Right lobe of liver (tissue), 4 donors: ENCODE results near the gene NPHP1.
"Not testable (repeated sequence)": the region's sequence is repeated elsewhere in the genome, so short reads cannot be mapped to it uniquely, and the experiment has no call there.

Source experiments
- CTCF ChIP-seq, 4 donors: fragments of 200-600 bp in 3 of 4; fragments of 450-650 bp in 1 of 4; IDR thresholded peaks; one replicate each; pipeline versions ENCODE4 v1.5.1 to v1.8.0; 2016 to 2022; ENCODE audit warnings: antibody characterized with exemption in 4 of 4, mild to moderate bottlenecking in 2 of 4
- POLR2A ChIP-seq: fragments of 450-650 bp; IDR thresholded peaks from one replicate; pipeline ENCODE4 v1.6.1; 2017; ENCODE audit warnings: antibody characterized with exemption, mild to moderate bottlenecking
- donor health status: DM: no; HTN: no; CAD: no.
- donor health status: DM: no; HTN: no; CAD: no.
- donor health status: DM: no; HTN: yes; CAD: no.

GRCh38 chr2:110108291-110108690, 96.5 kb downstream of the NPHP1 start:
- not testable (repeated sequence) for TF ChIP-seq CTCF (IDR thresholded peaks at IDR 0.05); POLR2A
